ENCODE results near the gene TNFRSF13B.

DNA sequence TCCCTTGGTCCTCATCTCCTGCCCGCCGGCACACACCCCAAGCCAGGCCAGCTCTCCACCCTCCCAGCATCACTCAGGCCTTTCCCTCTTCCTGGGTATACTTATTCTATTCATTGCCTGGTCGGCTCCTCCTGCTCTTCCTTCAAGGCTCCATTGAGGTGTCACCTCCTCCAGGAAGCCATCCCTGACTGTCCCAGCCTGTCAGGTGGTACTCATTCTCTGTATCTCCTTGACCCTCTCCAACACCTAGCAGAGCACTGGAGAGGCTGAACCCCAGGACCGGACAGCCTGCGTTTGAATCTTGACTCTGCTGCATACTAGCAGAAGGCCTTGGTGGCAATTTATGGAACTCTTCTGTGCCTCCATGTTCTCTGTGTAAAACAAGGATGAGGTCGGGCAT, 428 bp upstream of the TNFRSF13B start:
- TF ChIP-seq, protein P1, sequence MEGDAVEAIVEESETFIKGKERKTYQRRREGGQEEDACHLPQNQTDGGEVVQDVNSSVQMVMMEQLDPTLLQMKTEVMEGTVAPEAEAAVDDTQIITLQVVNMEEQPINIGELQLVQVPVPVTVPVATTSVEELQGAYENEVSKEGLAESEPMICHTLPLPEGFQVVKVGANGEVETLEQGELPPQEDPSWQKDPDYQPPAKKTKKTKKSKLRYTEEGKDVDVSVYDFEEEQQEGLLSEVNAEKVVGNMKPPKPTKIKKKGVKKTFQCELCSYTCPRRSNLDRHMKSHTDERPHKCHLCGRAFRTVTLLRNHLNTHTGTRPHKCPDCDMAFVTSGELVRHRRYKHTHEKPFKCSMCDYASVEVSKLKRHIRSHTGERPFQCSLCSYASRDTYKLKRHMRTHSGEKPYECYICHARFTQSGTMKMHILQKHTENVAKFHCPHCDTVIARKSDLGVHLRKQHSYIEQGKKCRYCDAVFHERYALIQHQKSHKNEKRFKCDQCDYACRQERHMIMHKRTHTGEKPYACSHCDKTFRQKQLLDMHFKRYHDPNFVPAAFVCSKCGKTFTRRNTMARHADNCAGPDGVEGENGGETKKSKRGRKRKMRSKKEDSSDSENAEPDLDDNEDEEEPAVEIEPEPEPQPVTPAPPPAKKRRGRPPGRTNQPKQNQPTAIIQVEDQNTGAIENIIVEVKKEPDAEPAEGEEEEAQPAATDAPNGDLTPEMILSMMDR (conservative IDR thresholded peaks at IDR 0.05; ENCODE audit: low read depth in 2 of 2), result no peak
- TF ChIP-seq EZH2 (IDR thresholded peaks at IDR 0.05; ENCODE audit: low read depth, unreplicated experiment), result no peak
- no peak for TF ChIP-seq EZH2phosphoT487 (IDR thresholded peaks at IDR 0.05; ENCODE audit: unreplicated experiment)
- TF ChIP-seq ZNF331 (CRISPR knock-in tag; IDR thresholded peaks at IDR 0.05; ENCODE audit: low read depth), result no peak
- no peak for TF ChIP-seq POLR2AphosphoS5 (IDR thresholded peaks at IDR 0.05; ENCODE audit: low read depth)
- TF ChIP-seq, protein P2, sequence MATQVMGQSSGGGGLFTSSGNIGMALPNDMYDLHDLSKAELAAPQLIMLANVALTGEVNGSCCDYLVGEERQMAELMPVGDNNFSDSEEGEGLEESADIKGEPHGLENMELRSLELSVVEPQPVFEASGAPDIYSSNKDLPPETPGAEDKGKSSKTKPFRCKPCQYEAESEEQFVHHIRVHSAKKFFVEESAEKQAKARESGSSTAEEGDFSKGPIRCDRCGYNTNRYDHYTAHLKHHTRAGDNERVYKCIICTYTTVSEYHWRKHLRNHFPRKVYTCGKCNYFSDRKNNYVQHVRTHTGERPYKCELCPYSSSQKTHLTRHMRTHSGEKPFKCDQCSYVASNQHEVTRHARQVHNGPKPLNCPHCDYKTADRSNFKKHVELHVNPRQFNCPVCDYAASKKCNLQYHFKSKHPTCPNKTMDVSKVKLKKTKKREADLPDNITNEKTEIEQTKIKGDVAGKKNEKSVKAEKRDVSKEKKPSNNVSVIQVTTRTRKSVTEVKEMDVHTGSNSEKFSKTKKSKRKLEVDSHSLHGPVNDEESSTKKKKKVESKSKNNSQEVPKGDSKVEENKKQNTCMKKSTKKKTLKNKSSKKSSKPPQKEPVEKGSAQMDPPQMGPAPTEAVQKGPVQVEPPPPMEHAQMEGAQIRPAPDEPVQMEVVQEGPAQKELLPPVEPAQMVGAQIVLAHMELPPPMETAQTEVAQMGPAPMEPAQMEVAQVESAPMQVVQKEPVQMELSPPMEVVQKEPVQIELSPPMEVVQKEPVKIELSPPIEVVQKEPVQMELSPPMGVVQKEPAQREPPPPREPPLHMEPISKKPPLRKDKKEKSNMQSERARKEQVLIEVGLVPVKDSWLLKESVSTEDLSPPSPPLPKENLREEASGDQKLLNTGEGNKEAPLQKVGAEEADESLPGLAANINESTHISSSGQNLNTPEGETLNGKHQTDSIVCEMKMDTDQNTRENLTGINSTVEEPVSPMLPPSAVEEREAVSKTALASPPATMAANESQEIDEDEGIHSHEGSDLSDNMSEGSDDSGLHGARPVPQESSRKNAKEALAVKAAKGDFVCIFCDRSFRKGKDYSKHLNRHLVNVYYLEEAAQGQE (IDR thresholded peaks at IDR 0.05; ENCODE audit: unreplicated experiment), result no peak
- TF ChIP-seq CREB1 (CRISPR knock-in tag; IDR thresholded peaks at IDR 0.05; ENCODE audit: low read depth), result no peak
